GM23338 (cell line): ENCODE data around the gene GOLT1A. TPM values are rescaled to one million over a fixed set of nuclear protein-coding genes. Genes with fewer than 3 reads are reported as not detected.

Experiments
- ATAC-seq: fragments of 200-7000 bp; cut with Tn5 transposase; 3 replicates; pipeline ENCODE4 v1.9.1; 2020
- DNase-seq: peaks from one replicate; pipeline ENCODE4 v3.0.0-alpha.2; 2015; ENCODE audit warnings: low spot score
- H2AFZ ChIP-seq: fragments of 200-600 bp; sonication (generic); 2 replicates; pipeline ENCODE4 v1.8.0; 2016; ENCODE audit warnings: antibody characterized with exemption, mild to moderate bottlenecking, moderate library complexity
- H3F3A ChIP-seq: fragments of 200-600 bp; sonication (generic); replicated peaks from 2 replicates; pipeline ENCODE4 v1.8.0; 2017; ENCODE audit warnings: antibody characterized with exemption, mixed run types, low read depth
- H3K27ac ChIP-seq: fragments of 200-600 bp; sonication (generic); 2 replicates; pipeline ENCODE4 v1.6.1; 2016; ENCODE audit warnings: low read depth
- H3K27me3 ChIP-seq: fragments of 200-600 bp; sonication (generic); 2 replicates; pipeline ENCODE4 v1.8.0; 2016; ENCODE audit warnings: mild to moderate bottlenecking, mixed run types, moderate library complexity; ENCODE audit not compliant: insufficient read depth
- H3K36me3 ChIP-seq: fragments of 200-600 bp; sonication (generic); 2 replicates; pipeline ENCODE4 v1.8.0; 2016; ENCODE audit warnings: mild to moderate bottlenecking; ENCODE audit not compliant: insufficient read depth
- H3K4me1 ChIP-seq: fragments of 200-600 bp; sonication (generic); 2 replicates; pipeline ENCODE4 v1.8.0; 2016; ENCODE audit warnings: mild to moderate bottlenecking, moderate library complexity; ENCODE audit not compliant: insufficient read depth
- H3K4me2 ChIP-seq: fragments of 200-600 bp; sonication (generic); 2 replicates; pipeline ENCODE4 v1.7.1; 2017; ENCODE audit warnings: mixed run types
- H3K4me3 ChIP-seq: fragments of 200-600 bp; sonication (generic); 2 replicates; pipeline ENCODE4 v1.6.1; 2016; ENCODE audit warnings: mixed run types
- H3K79me2 ChIP-seq: fragments of 200-600 bp; sonication (generic); replicated peaks from 2 replicates; pipeline ENCODE4 v1.8.0; 2017; ENCODE audit warnings: mild to moderate bottlenecking; ENCODE audit not compliant: insufficient read depth
- H3K9me2 ChIP-seq: fragments of 200-600 bp; sonication (generic); 2 replicates; pipeline ENCODE4 v1.8.0; 2017; ENCODE audit not compliant: insufficient read depth
- H4K20me1 ChIP-seq: fragments of 200-600 bp; sonication (generic); replicated peaks from 2 replicates; pipeline ENCODE4 v1.8.0; 2017; ENCODE audit warnings: mild to moderate bottlenecking; ENCODE audit not compliant: insufficient read depth
- H3K27ac Mint-ChIP-seq: 2 replicates; pipeline ENCODE4 v1.8.0; 2020; ENCODE audit warnings: inconsistent platforms, mild to moderate bottlenecking, moderate library complexity, mixed read lengths
- H3K27me3 Mint-ChIP-seq: 3 replicates; pipeline ENCODE4 v1.8.0; 2022; ENCODE audit warnings: low read depth, mild to moderate bottlenecking, moderate library complexity, mixed read lengths, inconsistent platforms; ENCODE audit not compliant: insufficient read depth, poor library complexity
- H3K36me3 Mint-ChIP-seq: 3 replicates; pipeline ENCODE4 v1.8.0; 2021; ENCODE audit warnings: low read depth, mild to moderate bottlenecking, inconsistent platforms, moderate library complexity, mixed read lengths
- H3K4me1 Mint-ChIP-seq: 3 replicates; pipeline ENCODE4 v1.8.0; 2020; ENCODE audit warnings: mild to moderate bottlenecking, inconsistent platforms, mixed read lengths
- H3K4me3 Mint-ChIP-seq: 3 replicates; pipeline ENCODE4 v1.8.0; 2021; ENCODE audit warnings: moderate library complexity, mild to moderate bottlenecking, inconsistent platforms, mixed read lengths
- H3K9me3 Mint-ChIP-seq: 3 replicates; pipeline ENCODE4 v1.8.0; 2020; ENCODE audit warnings: moderate library complexity, mild to moderate bottlenecking, inconsistent platforms, mixed read lengths
- CREB1 ChIP-seq: fragments of 250-450 bp; sonication (Bioruptor Pico); IDR thresholded peaks from 2 replicates; pipeline ENCODE4 v1.5.0; 2020; ENCODE audit warnings: low read depth, mild to moderate bottlenecking, moderate library complexity
- CTCF ChIP-seq, 2 experiments: fragments of 200-600 bp in 1 of 2; sonication (generic) in 1 of 2; conservative IDR thresholded peaks; 2 replicates each; pipeline versions ENCODE4 v1.5.1 to v1.6.1; 2016 to 2017; ENCODE audit warnings: antibody characterized with exemption in 2 of 2, low read depth in 2 of 2, mild to moderate bottlenecking in 2 of 2, moderate library complexity in 1 of 2
- ETS1 ChIP-seq: IDR thresholded peaks from 2 replicates; pipeline ENCODE4 v1.6.1; 2016; ENCODE audit warnings: antibody characterized with exemption
- EZH2 ChIP-seq: fragments of 200-600 bp; sonication (generic); IDR thresholded peaks from one replicate; pipeline ENCODE4 v1.8.0; 2017; ENCODE audit warnings: antibody characterized with exemption, mild to moderate bottlenecking, low read depth; ENCODE audit not compliant: unreplicated experiment
- EZH2phosphoT487 ChIP-seq: fragments of 200-600 bp; sonication (generic); IDR thresholded peaks from one replicate; pipeline ENCODE4 v1.8.1; 2018; ENCODE audit warnings: antibody characterized with exemption; ENCODE audit not compliant: unreplicated experiment
- JUNB ChIP-seq: IDR thresholded peaks from one replicate; pipeline ENCODE4 v1.6.1; 2016; ENCODE audit warnings: antibody characterized with exemption; ENCODE audit not compliant: unreplicated experiment
- NANOG ChIP-seq: IDR thresholded peaks from 2 replicates; pipeline ENCODE4 v1.6.1; 2016; ENCODE audit warnings: antibody characterized with exemption, borderline replicate concordance
- POLR2AphosphoS5 ChIP-seq: IDR thresholded peaks from 2 replicates; pipeline ENCODE4 v1.6.1; 2016; ENCODE audit warnings: antibody characterized with exemption, low read depth
- REST ChIP-seq: IDR thresholded peaks from one replicate; pipeline ENCODE4 v1.6.1; 2018; ENCODE audit warnings: antibody characterized with exemption; ENCODE audit not compliant: unreplicated experiment
- STAT1 ChIP-seq: IDR thresholded peaks from one replicate; pipeline ENCODE4 v1.6.1; 2016; ENCODE audit warnings: antibody characterized with exemption; ENCODE audit not compliant: unreplicated experiment
- ZNF114 ChIP-seq: fragments of 250-450 bp; sonication (Bioruptor Pico); IDR thresholded peaks from 2 replicates; pipeline ENCODE4 v1.5.0; 2020; ENCODE audit warnings: mild to moderate bottlenecking, moderate library complexity
- ZNF331 ChIP-seq: fragments of 250-450 bp; sonication (Bioruptor Pico); IDR thresholded peaks from 2 replicates; pipeline ENCODE4 v1.5.0; 2020; ENCODE audit warnings: low read depth, mild to moderate bottlenecking, moderate library complexity
- ZNF462 ChIP-seq: fragments of 250-450 bp; sonication (Bioruptor Pico); IDR thresholded peaks from 2 replicates; pipeline ENCODE4 v1.5.0; 2020; ENCODE audit warnings: mild to moderate bottlenecking, moderate library complexity
- polyA plus RNA-seq: library from polyadenylated mRNA; unstranded; fragments of >200 nt; fragmentation: Nextera tagmentation; extraction: Ambion mirVana; gene quantifications from 2 replicates; pipeline ENCODE4 v1.2.1, GENCODE V29; 2016
- total RNA-seq: library from RNA; depleted of rRNA; stranded (reverse); fragments of >200 nt; shearing (Covaris generic); gene quantifications from 2 replicates; pipeline ENCODE4 v1.2.3, GENCODE V29; 2014

Gene GOLT1A
- total and polyA plus RNA-seq, 2 experiments from 2014 or later: 3.0 to 7.2 TPM

GRCh38 chr1:204257446-204257845, 43.7 kb upstream of the GOLT1A start:
- no peaks in the 10 kb centered on the region for H3K79me2 ChIP-seq
- no peak for DNase-seq
- ATAC-seq: no peak
- H3K4me1 ChIP-seq: peaks cover 32% of the 10 kb centered on the region
- Mint-ChIP-seq H3K36me3 (peaks cover 22% of the 10 kb centered on the region), H3K4me1 (peaks cover 48% of the 10 kb centered on the region), H3K27ac (no peak overlapping the region), H3K27me3 (peaks cover 13% of the 10 kb centered on the region), H3K4me3 (no peak overlapping the region), H3K9me3 (no peaks in the 10 kb centered on the region)
- H3K9me2 ChIP-seq: no peaks in the 10 kb centered on the region
- H3K27me3 ChIP-seq: no peaks in the 10 kb centered on the region
- no peak overlapping the region for H3K27ac ChIP-seq
- no peaks in the 10 kb centered on the region for H3K36me3 ChIP-seq
- H3F3A ChIP-seq: peaks cover 5% of the 10 kb centered on the region; the same call in 1 of the 2 replicates
- H3K4me3 ChIP-seq: no peak overlapping the region
- no peak overlapping the region for H3K4me2 ChIP-seq
- H4K20me1 ChIP-seq: no peaks in the 10 kb centered on the region
- TF ChIP-seq CTCF (conservative IDR thresholded peaks at IDR 0.05; ENCODE audit: low read depth in 2 of 2) (no peak), NANOG (no peak), EZH2 (no peak), STAT1 (no peak), EZH2phosphoT487 (no peak), POLR2AphosphoS5 (no peak), ZNF331 (CRISPR knock-in tag) (no peak), REST (no peak), ZNF114 (CRISPR knock-in tag) (no peak), JUNB (no peak), CREB1 (CRISPR knock-in tag) (no peak), ETS1 (no peak), ZNF462 (no peak)
- no peak overlapping the region for H2AFZ ChIP-seq
